Glutamatergic neuron (in vitro differentiated cells): Measurements from ENCODE around the gene SEMA4D. TPM values are rescaled to one million over a fixed set of nuclear protein-coding genes. Genes with fewer than 3 reads are reported as not detected.

Experiments used
- DNase-seq: peaks from one replicate; pipeline ENCODE4 v3.0.0; 2022
- H3K27ac Mint-ChIP-seq: one replicate; pipeline ENCODE4 v1.8.0; 2020; ENCODE audit warnings: mild to moderate bottlenecking, mixed read lengths, inconsistent platforms; ENCODE audit not compliant: unreplicated experiment
- H3K27me3 Mint-ChIP-seq: one replicate; pipeline ENCODE4 v1.8.0; 2020; ENCODE audit warnings: mild to moderate bottlenecking, moderate library complexity, mixed read lengths, inconsistent platforms; ENCODE audit not compliant: unreplicated experiment
- H3K36me3 Mint-ChIP-seq: one replicate; pipeline ENCODE4 v1.8.0; 2020; ENCODE audit warnings: mild to moderate bottlenecking, mixed read lengths, inconsistent platforms; ENCODE audit not compliant: unreplicated experiment
- H3K4me1 Mint-ChIP-seq: one replicate; pipeline ENCODE4 v1.8.0; 2020; ENCODE audit warnings: mild to moderate bottlenecking, low read depth, mixed read lengths, inconsistent platforms; ENCODE audit not compliant: unreplicated experiment
- H3K4me3 Mint-ChIP-seq: one replicate; pipeline ENCODE4 v1.8.0; 2020; ENCODE audit warnings: mild to moderate bottlenecking, mixed read lengths, inconsistent platforms; ENCODE audit not compliant: unreplicated experiment
- H3K9me3 Mint-ChIP-seq: one replicate; pipeline ENCODE4 v1.8.0; 2020; ENCODE audit warnings: mild to moderate bottlenecking, moderate library complexity, mixed read lengths, inconsistent platforms; ENCODE audit not compliant: unreplicated experiment
- CTCF ChIP-seq: fragments of 200-600 bp; sonication (generic); IDR thresholded peaks from one replicate; pipeline ENCODE4 v1.5.0; 2021; ENCODE audit not compliant: partially characterized antibody, unreplicated experiment
- total RNA-seq: library from RNA; stranded (reverse); fragmentation: NEBNext Ultra II Directional; extraction: Animal tissue kit (Norgen Biotek cat#: 25700); gene quantifications from one replicate; pipeline ENCODE4 v1.2.1, GENCODE V29; 2021; ENCODE audit not compliant: unreplicated experiment

Gene SEMA4D
- total RNA-seq, 1 donor from 2014 or later, result 192 TPM

DNA sequence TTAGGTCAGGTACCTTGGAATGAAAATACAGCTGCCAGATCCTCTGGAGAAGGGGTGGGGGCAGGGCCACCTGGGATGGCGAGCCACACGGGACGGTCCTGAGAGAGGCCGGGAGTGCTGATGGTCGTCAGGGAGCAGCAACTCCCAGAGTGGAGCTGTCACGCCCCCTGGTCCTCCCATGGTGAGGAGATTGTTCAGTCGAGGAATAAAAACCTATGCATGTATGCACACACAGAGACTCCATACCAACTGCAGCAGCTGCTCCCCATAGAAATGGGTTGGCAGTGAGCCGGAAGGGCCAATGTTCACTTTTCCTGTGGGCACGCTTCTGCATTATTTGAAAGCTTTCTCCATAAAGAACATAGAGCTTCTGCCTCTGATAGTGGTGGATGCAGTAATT lies 45.2 kb upstream of the SEMA4D start:
- Mint-ChIP-seq H3K36me3 (peaks cover 9% of the 10 kb centered on the region), H3K27ac (peak overlapping the region; percentile 8), H3K9me3 (peaks cover 10% of the 10 kb centered on the region), H3K4me1 (peaks cover 11% of the 10 kb centered on the region), H3K27me3 (peaks cover 3% of the 10 kb centered on the region), H3K4me3 (no peak overlapping the region)
- no peak for DNase-seq
- no peak for TF ChIP-seq CTCF

DNA sequence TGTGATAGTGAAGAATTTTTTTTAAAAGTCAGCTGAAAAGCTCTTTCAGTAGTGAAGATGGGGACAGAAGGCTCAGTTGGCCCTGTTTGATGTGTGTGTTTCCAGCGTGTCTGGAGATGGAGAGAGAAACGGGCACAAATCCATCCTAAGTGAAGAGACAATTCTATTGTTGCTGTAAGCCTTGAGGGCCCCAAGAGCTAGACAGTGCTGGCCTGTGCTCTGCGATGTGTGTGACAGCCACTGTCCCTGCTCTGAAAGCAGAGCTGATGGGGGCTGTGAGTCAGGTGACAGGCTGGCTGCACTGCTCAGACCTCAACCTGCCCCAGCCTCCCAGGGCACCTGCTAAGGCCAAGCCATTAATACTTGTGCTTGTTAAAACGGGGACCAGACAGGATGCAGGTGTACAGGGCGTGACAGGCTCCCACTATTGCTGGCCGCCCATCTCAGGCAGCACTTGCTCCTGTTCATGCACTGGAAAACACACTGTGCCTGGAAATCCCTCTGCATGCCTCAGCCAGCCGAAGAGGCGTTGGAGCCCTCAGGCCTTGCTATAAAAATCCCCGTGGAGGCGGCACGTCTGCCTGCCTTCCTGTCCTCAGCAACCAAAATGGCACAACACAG lies 44.6 kb upstream of the SEMA4D start:
- Mint-ChIP-seq H3K27me3 (peaks cover 3% of the 10 kb centered on the region), H3K27ac (peak overlapping the region; percentile 8), H3K4me3 (peak overlapping the region; percentile 25), H3K9me3 (peaks cover 10% of the 10 kb centered on the region), H3K4me1 (peaks cover 11% of the 10 kb centered on the region), H3K36me3 (peaks cover 9% of the 10 kb centered on the region)
- peak; percentile 32 for DNase-seq
- TF ChIP-seq CTCF, result no peak

GRCh38 chr9:89541798-89542197 lies 43.9 kb upstream of the SEMA4D start:
- H3K9me3 Mint-ChIP-seq, result peaks cover 10% of the 10 kb centered on the region
- DNase-seq, result peak; percentile 65
- no peak for TF ChIP-seq CTCF
- H3K36me3 Mint-ChIP-seq, result peaks cover 9% of the 10 kb centered on the region
- H3K27ac Mint-ChIP-seq, result no peak overlapping the region
- H3K4me3 Mint-ChIP-seq, result no peak overlapping the region
- H3K27me3 Mint-ChIP-seq, result peaks cover 3% of the 10 kb centered on the region
- H3K4me1 Mint-ChIP-seq, result peaks cover 11% of the 10 kb centered on the region

DNA sequence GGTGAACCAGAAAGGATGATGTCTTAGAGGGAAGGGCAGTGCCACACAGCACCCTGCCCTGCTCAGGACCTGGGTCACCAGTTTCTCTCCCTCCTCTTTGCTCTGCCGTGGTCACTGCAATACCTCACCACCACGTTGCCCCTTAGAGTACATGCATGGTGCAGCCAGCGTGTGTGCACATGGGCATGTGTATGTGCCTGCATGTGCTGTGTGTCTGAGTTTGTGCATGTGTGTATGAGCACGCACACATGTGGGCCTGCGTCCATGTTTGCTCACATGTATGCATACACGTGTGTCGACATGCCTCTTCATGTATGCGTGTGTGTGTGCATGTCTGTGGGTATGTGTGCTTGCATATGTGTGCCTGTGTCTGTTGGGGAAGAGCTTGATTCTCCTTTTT lies 41.5 kb upstream of the SEMA4D start:
- no peak for DNase-seq
- H3K4me1 Mint-ChIP-seq, result peaks cover 18% of the 10 kb centered on the region
- no peak for TF ChIP-seq CTCF
- H3K27me3 Mint-ChIP-seq, result peaks cover 3% of the 10 kb centered on the region
- no peaks in the 10 kb centered on the region for H3K36me3 Mint-ChIP-seq
- no peak overlapping the region for H3K4me3 Mint-ChIP-seq
- peaks cover 12% of the 10 kb centered on the region for H3K9me3 Mint-ChIP-seq
- H3K27ac Mint-ChIP-seq, result no peak overlapping the region

DNA sequence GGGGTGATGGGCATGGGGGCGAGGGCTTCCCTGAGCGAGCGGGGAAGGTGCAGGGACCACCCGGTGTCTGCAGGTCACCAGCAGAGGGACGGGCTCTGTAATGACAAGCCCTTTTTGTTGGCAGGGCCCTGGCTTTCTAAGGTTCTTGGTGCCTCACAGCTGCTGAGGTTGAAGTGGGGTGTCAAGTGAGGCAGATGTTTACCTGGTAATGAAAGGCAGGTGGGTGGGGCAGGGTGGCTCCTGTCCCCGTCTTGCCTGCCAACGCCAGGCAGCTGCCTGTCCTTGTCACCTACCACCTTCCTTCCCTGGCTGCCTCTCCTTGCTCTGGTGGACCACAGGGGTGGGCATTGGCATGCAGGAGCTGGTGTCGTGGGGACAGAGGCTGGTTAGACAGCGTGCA lies 41.0 kb upstream of the SEMA4D start:
- H3K36me3 Mint-ChIP-seq, result no peaks in the 10 kb centered on the region
- no peak for TF ChIP-seq CTCF
- no peak overlapping the region for H3K27ac Mint-ChIP-seq
- peaks cover 5% of the 10 kb centered on the region for H3K27me3 Mint-ChIP-seq
- H3K4me3 Mint-ChIP-seq, result no peak overlapping the region
- no peak for DNase-seq
- H3K4me1 Mint-ChIP-seq, result peaks cover 20% of the 10 kb centered on the region
- H3K9me3 Mint-ChIP-seq, result peaks cover 12% of the 10 kb centered on the region
